HG02981 (cell line): ENCODE data around the gene CHRNA1.
A peak's percentile ranks its signal among the peaks of the same experiment; 100 is the strongest.

ENCODE experiments used
- ATAC-seq: cut with Tn5 transposase; IDR thresholded peaks from one replicate; pipeline ENCODE4 v1.9.1; 2021; ENCODE audit warnings: mild to moderate bottlenecking, moderate library complexity; ENCODE audit not compliant: unreplicated experiment

The CHRNA1 gene

GRCh38 chr2:174764280-174765255 is at the start of gene CHRNA1:
Gene CHRNA1, minus strand, starts transcription at chr2:174764472. Its CDS starts 78 bp downstream, at chr2:174764394.
- ATAC-seq = peak; percentile 50

- no peak for ATAC-seq
Observed at GRCh38 chr2:174812037-174812436, 47.8 kb upstream of the CHRNA1 start.

- ATAC-seq = no peak
Observed at GRCh38 chr2:174807931-174808330, 43.7 kb upstream of the CHRNA1 start.

- ATAC-seq = no peak
Observed at GRCh38 chr2:174805803-174806202, 41.5 kb upstream of the CHRNA1 start.

GRCh38 chr2:174802459-174802858 is 38.2 kb upstream of the CHRNA1 start:
- no peak for ATAC-seq

- ATAC-seq = no peak
Observed at GRCh38 chr2:174800436-174801205, 36.3 kb upstream of the CHRNA1 start.

GRCh38 chr2:174798801-174799200 is 34.5 kb upstream of the CHRNA1 start:
- ATAC-seq = no peak

- ATAC-seq = no peak
Observed at GRCh38 chr2:174797781-174798276, 33.6 kb upstream of the CHRNA1 start.

- ATAC-seq = no peak
Observed at GRCh38 chr2:174796319-174796771, 32.1 kb upstream of the CHRNA1 start.

- no peak for ATAC-seq
Observed at GRCh38 chr2:174794851-174795374, 30.6 kb upstream of the CHRNA1 start.

- ATAC-seq = no peak
Observed at GRCh38 chr2:174792309-174793025, 28.2 kb upstream of the CHRNA1 start.

- no peak for ATAC-seq
Observed at GRCh38 chr2:174791746-174792280, 27.5 kb upstream of the CHRNA1 start.

- no peak for ATAC-seq
Observed at GRCh38 chr2:174791020-174791419, 26.7 kb upstream of the CHRNA1 start.

- ATAC-seq = no peak
Observed at GRCh38 chr2:174789001-174789400, 24.7 kb upstream of the CHRNA1 start.

GRCh38 chr2:174788291-174788929 is 24.1 kb upstream of the CHRNA1 start:
- ATAC-seq = no peak

- no peak for ATAC-seq
Observed at GRCh38 chr2:174787487-174788205, 23.4 kb upstream of the CHRNA1 start.

GRCh38 chr2:174786066-174786725 is 21.9 kb upstream of the CHRNA1 start:
- no peak for ATAC-seq

- no peak for ATAC-seq
Observed at GRCh38 chr2:174785481-174785880, 21.2 kb upstream of the CHRNA1 start.

GRCh38 chr2:174784909-174785308 is 20.6 kb upstream of the CHRNA1 start:
- no peak for ATAC-seq
